GM12865 (cell line): ENCODE measurements around the gene RRP8.

Experiments
- DNase-seq: peaks from one replicate; pipeline ENCODE4 v3.0.0; 2010; ENCODE audit warnings: low read depth
- H3K4me3 ChIP-seq: 2 replicates; pipeline ENCODE4 v1.5.1; 2011; ENCODE audit warnings: mild to moderate bottlenecking, low read depth, low read length, control low read depth
- CTCF ChIP-seq: IDR thresholded peaks from 2 replicates; pipeline ENCODE4 v1.5.1; 2011; ENCODE audit warnings: low read length, control low read depth, low read depth, inconsistent platforms; ENCODE audit not compliant: insufficient read depth; ENCODE audit errors: missing control alignments

RRP8 gene

GRCh38 chr11:6606471-6607189, 3.2 kb upstream of the RRP8 start:
- no peak for TF ChIP-seq CTCF
- peak overlapping the region; percentile 23 for H3K4me3 ChIP-seq
- DNase-seq, result peak; percentile 89

GRCh38 chr11:6604790-6605189, 1.4 kb upstream of the RRP8 start:
- DNase-seq, result no peak
- TF ChIP-seq CTCF, result no peak
- peak overlapping the region; percentile 82 for H3K4me3 ChIP-seq

- peak; percentile 24 for TF ChIP-seq CTCF
- peak overlapping the region; percentile 82 for H3K4me3 ChIP-seq
- peak; percentile 75 for DNase-seq
Measured at GRCh38 chr11:6604081-6604626, 738 bp upstream of the RRP8 start.

- no peak for TF ChIP-seq CTCF
- peak overlapping the region; percentile 82 for H3K4me3 ChIP-seq
- no peak for DNase-seq
Measured at GRCh38 chr11:6602096-6602940, 1.1 kb downstream of the RRP8 start.

- no peak for TF ChIP-seq CTCF
Measured at GRCh38 chr11:6601041-6601461, 2.4 kb downstream of the RRP8 start.

GRCh38 chr11:6599881-6600390, 3.5 kb downstream of the RRP8 start:
- no peak for TF ChIP-seq CTCF
- no peak for DNase-seq
- no peak overlapping the region for H3K4me3 ChIP-seq

More at GRCh38 chr11:6601041-6601461, 2.4 kb downstream of the RRP8 start:
- no peak for DNase-seq
- no peak overlapping the region for H3K4me3 ChIP-seq
